Measurements from ENCODE around the gene NFXL1. TPM values are rescaled to one million over a fixed set of nuclear protein-coding genes. Genes with fewer than 3 reads are reported as not detected.

NFXL1 gene
- total RNA-seq, 2 donors from 2014 or later = 9.8 to 11.7 TPM

GRCh38 chr4:47939456-47939855, 25.1 kb upstream of the NFXL1 start:
- Histone ChIP-seq H3K36me3 (no peaks in the 10 kb centered on the region), H3K4me1 (no peaks in the 10 kb centered on the region), H3K9me3 (no peaks in the 10 kb centered on the region), H3K4me3 (no peak overlapping the region), H3K9ac (ENCODE audit: low read depth in 2 of 2, low read length in 2 of 2) (no peak overlapping the region), H3K27me3 (no peaks in the 10 kb centered on the region), H3K27ac (no peak overlapping the region)
- intact Hi-C loops (cut with DNase I) = no loop called here
- no peak for DNase-seq
- TF ChIP-seq CTCF (IDR thresholded peaks at IDR 0.05) = no peak

- no peak overlapping the region for H3K4me3 ChIP-seq
- no peaks in the 10 kb centered on the region for H3K4me1 ChIP-seq
- intact Hi-C loops (cut with DNase I) = no loop called here
- DNase-seq = no peak
- no peak overlapping the region for H3K27ac ChIP-seq
- no peaks in the 10 kb centered on the region for H3K9me3 ChIP-seq
- no peaks in the 10 kb centered on the region for H3K36me3 ChIP-seq
- TF ChIP-seq CTCF (IDR thresholded peaks at IDR 0.05) = no peak
- no peaks in the 10 kb centered on the region for H3K27me3 ChIP-seq
- no peak overlapping the region for H3K9ac ChIP-seq (ENCODE audit: low read depth in 2 of 2, low read length in 2 of 2)
These were observed 22.0 kb upstream of the NFXL1 start for GRCh38 chr4:47936336-47936735.

- peak; percentile 48 for TF ChIP-seq CTCF (IDR thresholded peaks at IDR 0.05)
- no peaks in the 10 kb centered on the region for H3K36me3 ChIP-seq
- H3K4me1 ChIP-seq = no peaks in the 10 kb centered on the region
- no peak overlapping the region for H3K27ac ChIP-seq
- no peaks in the 10 kb centered on the region for H3K9me3 ChIP-seq
- no peak overlapping the region for H3K4me3 ChIP-seq
- no peak for DNase-seq
- intact Hi-C loops (cut with DNase I) = loop anchor here (2.0 kb wide), 1 partner anchor 245 kb away; no protein-coding TSS in a partner anchor
- H3K27me3 ChIP-seq = no peaks in the 10 kb centered on the region
- no peak overlapping the region for H3K9ac ChIP-seq (ENCODE audit: low read depth in 2 of 2, low read length in 2 of 2)
These were observed 19.5 kb upstream of the NFXL1 start for GRCh38 chr4:47933840-47934239.

- Histone ChIP-seq H3K4me3 (no peak overlapping the region), H3K27me3 (no peaks in the 10 kb centered on the region), H3K9me3 (no peaks in the 10 kb centered on the region), H3K27ac (no peak overlapping the region), H3K9ac (ENCODE audit: low read depth in 2 of 2, low read length in 2 of 2) (no peak overlapping the region), H3K4me1 (no peaks in the 10 kb centered on the region), H3K36me3 (no peaks in the 10 kb centered on the region)
- no peak for TF ChIP-seq CTCF (IDR thresholded peaks at IDR 0.05)
- DNase-seq = no peak
- intact Hi-C loops (cut with DNase I) = no loop called here
These were observed 16.8 kb upstream of the NFXL1 start for GRCh38 chr4:47930971-47931804.

GRCh38 chr4:47929682-47930201, 15.4 kb upstream of the NFXL1 start:
- no peaks in the 10 kb centered on the region for H3K27me3 ChIP-seq
- intact Hi-C loops (cut with DNase I) = loop anchor here (5.0 kb wide), 2 partner anchors 158 to 257 kb away; no protein-coding TSS in a partner anchor
- H3K4me1 ChIP-seq = no peaks in the 10 kb centered on the region
- H3K27ac ChIP-seq = no peak overlapping the region
- no peak for TF ChIP-seq CTCF (IDR thresholded peaks at IDR 0.05)
- no peaks in the 10 kb centered on the region for H3K9me3 ChIP-seq
- no peak for DNase-seq
- H3K9ac ChIP-seq (ENCODE audit: low read depth in 2 of 2, low read length in 2 of 2) = no peak overlapping the region
- H3K4me3 ChIP-seq = no peak overlapping the region
- no peaks in the 10 kb centered on the region for H3K36me3 ChIP-seq

All from colonic mucosa (tissue), 4 donors.